ENCODE data around the gene FRMD1.
"Not testable (repeated sequence)": the region's sequence is repeated elsewhere in the genome, so short reads cannot be mapped to it uniquely, and the experiment has no call there.

FRMD1 gene

DNA sequence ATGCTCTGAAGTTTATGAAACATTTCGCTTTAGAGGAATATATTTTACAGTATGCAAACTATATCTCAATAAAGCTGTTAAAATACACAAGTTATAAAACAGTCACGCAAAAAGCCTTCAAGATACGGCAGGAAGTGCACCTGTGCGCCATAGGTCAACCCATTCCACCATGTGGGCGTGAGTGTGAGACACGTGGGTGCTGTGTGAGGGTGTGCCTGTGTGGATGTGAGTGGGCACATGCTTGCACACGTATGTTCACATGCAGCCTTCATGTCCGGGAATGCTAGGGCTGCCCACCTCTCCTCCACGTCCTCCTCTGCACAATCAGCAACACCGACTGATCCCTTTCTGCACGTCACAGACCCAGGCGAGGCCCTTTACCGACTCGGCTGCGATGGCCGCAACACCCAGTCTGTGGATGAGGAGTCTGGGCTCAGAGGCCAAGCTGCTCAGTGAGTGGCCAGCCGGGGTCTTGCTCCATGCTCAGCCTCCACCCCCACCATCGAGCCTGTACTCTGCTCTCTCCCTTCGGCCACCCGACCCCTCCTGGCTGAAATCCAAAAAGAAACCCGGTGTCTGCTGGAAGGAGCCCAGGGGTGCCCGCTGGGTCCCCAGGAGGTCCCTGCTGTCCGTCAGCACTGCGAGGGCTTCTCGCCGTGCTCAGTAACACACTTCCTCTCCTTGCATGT is 3.0 kb upstream of the FRMD1 start:
- in situ Hi-C loops (cut with HindIII; ENCODE audit: low sequenced_read_pairs) = no loop called here

DNA sequence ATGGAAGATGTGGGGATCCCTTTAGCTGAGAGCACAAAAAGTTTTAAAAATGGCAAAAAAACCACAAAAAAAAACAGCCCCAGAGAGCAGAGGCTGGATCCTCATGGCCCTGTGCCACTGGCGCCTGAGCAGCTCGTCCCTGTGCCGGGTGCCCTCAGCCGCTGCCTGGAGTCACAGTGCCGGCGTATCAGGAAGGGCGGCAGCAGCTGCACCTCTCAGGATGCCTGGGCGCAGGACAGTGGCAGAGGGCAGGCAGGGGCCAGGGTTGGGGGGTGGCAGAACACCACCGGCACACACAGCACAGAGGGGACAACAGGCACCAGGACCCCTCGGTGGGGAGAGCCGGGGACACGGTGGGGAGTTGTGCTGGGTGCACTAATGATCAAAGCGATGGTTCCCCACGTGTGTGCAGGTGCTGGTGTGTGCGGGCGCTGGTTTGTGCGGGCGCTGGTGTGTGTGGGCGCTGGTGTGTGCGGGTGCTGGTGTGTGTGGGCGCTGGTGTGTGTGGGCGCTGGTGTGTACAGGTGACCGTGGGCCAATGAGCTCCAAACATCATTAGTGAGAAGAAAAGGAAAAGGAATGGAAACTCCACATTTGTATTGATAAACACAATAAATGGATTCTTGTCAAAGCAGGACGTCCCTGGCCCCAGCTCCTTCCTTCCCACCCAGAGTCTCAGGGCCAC is 1.5 kb upstream of the FRMD1 start:
- in situ Hi-C loops (cut with HindIII; ENCODE audit: low sequenced_read_pairs) = no loop called here

DNA sequence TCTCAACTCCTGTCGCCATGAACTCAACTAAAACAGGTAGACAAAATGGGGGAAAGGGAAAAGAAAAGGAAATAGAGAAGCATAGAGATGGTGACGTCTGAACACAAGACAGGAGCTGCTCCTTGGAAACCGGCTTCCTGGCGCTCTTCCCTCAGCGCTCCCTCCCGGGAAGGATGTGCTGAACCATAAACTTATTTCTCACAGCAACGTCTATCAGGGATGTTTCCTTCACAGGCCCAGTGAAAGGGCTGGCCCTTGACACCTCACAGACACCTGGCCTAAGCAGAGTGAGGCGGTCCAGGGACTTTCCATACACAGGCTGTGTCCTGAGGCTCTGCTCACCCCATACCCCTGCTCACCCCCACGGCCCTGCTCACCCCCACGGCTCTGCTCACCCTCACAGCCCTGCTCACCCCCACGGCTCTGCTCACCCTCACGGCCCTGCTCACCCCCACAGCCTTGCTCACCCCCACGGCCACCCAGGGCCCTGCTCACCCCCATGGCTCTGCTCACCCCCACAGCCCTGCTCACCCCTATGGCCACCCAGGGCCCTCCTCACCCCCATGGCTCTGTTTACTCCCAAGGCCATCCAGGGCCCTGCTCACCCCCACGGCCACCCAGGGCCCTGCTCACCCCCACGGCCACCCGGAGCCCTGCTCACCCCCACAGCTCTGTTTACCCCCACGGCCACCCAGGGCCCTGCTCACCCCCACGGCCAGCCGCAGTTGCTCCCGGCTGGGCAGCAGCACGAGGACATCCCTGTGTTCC is 653 bp downstream of the FRMD1 start:
- in situ Hi-C loops (cut with HindIII; ENCODE audit: low sequenced_read_pairs) = no loop called here

DNA sequence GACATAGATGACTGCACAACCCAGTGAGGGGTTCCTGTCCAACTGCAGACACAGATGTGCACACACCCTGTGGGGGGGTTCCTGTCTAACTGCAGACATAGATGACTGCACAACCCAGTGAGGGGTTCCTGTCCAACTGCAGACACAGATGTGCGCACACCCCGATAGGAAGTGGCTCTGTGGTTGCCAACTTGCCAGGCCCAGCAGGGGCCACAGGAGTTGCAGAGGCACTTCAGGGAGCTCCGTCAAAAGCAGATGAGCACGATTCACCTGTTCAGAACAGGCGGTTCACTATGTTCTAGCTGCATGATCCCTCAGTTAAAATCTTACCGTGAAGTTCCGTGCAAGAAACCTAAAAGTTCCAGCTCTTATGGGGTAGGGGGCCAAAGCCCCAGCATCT is 1.6 kb downstream of the FRMD1 start:
- in situ Hi-C loops (cut with HindIII; ENCODE audit: low sequenced_read_pairs) = not testable (repeated sequence)

DNA sequence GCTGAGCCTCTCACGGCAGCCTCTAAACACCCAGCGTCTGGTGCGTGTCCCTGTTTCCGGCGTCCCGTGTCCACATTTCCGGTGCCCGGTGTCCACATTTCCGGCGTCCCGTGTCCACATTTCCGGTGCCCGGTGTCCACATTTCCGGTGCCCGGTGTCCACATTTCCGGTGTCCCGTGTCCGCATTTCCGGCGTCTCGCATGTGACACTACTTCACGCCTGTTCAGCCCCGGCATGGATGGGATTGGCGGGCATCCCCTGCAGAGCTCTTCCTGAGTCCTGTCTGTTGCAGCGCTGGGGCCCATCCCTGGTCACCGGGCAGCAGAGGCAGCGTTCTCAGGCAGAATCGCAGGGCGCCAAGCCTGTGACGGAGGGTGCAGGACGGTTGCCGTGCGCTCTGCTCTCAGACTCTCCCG is 3.2 kb downstream of the FRMD1 start:
- in situ Hi-C loops (cut with HindIII; ENCODE audit: low sequenced_read_pairs) = no loop called here

DNA sequence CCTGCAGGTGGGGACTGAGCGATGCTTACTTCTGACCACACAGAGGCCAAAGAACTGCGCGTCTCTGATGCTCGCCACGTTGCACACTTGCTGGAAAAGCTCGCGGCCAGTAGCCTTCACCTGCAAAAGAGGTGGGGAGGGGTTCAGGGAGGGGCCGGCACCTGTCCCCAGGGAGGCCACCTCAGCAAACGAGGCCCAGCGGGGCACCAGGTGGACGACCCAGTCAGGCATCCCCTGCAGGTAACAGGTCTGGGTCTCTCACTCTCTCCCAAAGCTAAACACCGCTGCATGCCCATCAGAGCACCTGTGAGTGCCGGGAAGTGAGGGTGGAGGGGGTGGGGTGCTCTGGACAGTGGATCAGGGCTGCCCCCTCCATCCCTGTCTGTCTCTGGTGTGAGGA is 3.8 kb downstream of the FRMD1 start:
- in situ Hi-C loops (cut with HindIII; ENCODE audit: low sequenced_read_pairs) = no loop called here

DNA sequence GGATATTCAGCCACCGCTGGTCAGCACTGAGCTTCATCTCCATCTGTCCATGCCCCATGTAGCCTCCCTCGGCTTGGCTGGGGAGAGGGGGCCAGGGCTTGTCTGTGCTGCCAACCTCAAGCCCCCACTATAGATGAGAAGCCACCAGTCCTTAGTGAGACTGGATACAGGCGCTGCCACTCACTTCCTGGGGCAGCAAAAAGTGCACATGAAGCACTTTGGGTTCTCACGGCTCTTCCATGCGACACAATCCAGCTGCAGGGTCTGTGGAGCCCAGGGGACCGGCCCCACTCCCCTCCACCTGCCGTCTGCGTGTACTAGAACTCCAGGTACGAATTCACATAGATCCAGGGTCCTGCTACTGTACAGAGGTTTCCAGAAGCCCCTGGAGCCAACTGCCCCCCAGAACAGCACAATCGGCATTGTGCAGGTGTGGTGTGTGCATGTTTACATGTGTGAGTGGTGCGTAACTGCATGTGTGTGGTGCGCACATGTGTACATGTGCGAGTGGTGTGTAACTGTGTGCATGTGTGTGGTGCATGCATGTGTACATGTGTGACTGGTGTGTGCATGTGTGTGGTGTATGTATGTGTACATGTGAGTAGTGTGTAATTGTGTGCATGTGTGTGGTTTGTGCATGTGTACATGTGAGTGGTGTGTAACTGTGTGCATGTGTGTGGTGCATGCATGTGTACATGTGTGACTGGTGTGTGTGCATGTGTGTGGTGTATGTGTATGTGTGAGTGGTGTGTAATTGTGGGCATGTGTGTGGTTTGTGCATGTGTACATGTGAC is 4.9 kb downstream of the FRMD1 start:
- in situ Hi-C loops (cut with HindIII; ENCODE audit: low sequenced_read_pairs) = no loop called here

DNA sequence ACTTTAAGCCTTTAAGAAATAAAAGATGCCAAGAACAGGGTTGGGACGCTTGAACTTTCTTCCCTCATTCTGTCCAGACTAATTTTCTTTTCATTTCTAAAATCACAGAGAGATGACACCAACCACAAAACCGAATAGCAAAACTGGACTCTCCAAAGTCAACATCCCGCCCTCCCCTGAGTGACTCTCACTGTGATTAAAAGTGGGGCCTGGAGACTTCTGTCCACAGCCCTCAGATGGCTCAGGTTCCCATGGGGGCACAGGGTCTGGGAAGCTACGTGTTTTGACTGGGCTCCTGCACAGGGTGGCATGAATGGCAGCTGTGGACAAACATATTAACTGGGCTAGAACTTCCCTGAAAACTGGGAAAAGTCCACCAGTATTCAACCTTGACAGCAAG is 6.3 kb downstream of the FRMD1 start:
- in situ Hi-C loops (cut with HindIII; ENCODE audit: low sequenced_read_pairs) = no loop called here

DNA sequence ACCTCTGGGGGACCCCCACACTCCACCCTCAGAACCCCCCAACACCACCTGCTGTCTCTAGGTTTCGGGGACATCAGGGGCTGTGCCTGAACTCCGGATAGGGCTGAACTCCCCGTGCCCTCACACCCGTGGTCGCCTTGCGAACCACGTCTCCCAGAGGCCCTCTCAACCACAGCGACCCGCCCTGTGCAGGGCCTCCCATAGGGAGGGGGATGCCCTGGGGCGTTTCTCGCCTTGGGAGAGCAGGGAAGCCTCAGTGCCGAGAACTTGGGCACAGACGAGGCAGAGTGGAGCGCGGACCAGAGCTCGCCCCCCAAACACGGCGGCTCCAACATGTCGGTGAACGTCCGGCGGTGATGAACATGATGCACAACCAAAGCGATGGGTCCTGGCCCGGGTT is 6.8 kb downstream of the FRMD1 start:
- in situ Hi-C loops (cut with HindIII; ENCODE audit: low sequenced_read_pairs) = no loop called here

DNA sequence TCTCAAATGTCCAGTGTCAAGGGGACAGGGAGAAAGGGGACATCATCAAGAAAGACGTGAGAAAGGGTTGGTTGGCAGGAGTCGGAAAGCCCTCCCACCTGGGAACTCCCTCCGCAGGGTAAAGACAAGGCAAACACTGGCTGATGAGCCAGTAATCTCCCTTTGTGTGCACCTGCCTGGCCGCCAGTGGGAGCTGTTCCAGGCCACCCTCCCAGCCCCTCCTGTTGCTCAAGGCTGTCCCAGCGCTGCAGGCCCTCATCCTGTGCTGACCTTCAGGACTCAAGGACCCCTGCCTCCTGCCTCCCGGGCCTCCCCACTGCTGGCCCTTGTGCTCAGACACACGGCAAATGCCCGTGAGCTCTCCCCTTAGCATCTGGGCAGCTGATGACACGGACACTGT is 7.4 kb downstream of the FRMD1 start:
- in situ Hi-C loops (cut with HindIII; ENCODE audit: low sequenced_read_pairs) = no loop called here

DNA sequence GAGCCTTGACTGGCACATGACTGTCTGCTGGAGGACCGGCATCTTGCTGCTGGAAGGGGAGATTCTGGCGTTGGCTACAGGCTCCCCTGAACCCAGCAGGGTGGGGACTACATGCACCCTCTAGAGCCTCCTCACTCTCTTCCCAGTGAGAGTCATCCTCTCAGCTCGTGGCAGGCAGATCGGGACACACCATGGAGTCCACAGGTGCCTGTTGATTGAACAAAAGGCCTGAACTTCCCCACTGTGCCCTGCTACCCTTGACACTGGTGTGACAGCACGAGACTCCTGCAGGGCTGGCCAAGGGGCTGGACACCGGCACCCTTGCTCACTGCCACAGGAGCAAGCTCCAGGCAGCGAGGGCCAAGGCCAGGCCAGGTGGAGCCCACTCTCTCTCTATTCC is 8.2 kb downstream of the FRMD1 start:
- in situ Hi-C loops (cut with HindIII; ENCODE audit: low sequenced_read_pairs) = no loop called here

DNA sequence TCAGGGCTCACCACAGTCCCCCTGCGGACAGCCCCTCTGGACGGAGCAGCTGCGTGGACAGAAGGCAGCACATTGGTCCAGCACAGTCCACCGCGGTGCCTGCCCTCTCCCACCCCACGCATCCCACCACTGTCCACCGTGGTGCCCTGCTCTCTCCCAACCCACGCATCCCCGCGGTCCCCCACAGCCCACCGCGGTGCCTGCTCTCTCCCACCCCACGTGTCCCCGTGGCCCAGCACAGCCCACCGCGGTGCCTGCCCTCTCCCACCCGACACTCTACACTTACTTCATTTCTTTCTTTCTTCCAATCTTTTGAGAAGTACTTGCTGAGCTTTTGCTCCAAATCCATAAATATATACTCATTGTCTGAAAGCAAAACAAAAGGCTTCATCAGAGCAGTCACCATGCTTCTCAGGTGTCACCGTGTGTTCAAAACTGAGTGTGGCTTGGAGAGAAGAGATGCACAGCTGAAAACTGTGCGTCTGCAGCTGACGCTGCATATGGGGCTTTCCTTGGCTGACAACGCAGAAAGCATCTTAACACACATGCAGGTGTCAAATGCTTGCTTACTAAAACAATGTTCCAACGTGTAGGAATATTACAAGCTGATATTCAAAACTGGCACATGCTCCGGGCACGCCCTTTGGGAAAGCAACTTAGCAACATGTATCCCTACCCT is 11.8 kb downstream of the FRMD1 start:
- in situ Hi-C loops (cut with HindIII; ENCODE audit: low sequenced_read_pairs) = loop anchor here (10.0 kb wide), 1 partner anchor 58 kb away; no protein-coding TSS in a partner anchor

DNA sequence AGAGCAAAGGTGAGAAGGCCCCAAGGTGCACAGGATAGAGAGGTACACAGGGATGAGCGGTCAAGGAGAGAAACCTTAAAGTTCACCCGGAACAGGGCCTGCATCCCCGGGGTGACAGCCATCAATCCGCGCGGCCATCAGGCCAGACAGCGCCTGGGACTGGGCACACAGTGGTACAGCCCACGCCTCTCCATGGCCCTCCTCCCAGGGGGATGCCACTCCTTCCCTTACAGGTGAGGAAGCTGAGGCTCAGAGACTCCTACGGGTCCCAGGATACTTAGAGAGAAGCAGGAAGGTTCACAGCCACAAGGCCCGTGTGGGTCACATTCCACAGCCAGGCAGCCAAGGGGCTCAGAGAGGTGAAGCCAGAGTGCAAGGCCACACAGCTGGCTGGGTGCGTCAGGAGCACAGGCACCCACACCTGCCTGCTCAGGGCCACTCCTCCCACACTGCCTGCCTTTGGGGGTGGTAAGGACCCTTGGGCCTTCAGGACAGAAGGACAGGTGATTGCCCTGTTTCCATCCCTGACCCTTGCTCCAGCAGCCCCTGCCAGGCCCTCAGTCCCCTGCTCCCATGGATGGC is 14.7 kb downstream of the FRMD1 start:
- in situ Hi-C loops (cut with HindIII; ENCODE audit: low sequenced_read_pairs) = loop anchor here (10.0 kb wide), 1 partner anchor 60 kb away; no protein-coding TSS in a partner anchor

DNA sequence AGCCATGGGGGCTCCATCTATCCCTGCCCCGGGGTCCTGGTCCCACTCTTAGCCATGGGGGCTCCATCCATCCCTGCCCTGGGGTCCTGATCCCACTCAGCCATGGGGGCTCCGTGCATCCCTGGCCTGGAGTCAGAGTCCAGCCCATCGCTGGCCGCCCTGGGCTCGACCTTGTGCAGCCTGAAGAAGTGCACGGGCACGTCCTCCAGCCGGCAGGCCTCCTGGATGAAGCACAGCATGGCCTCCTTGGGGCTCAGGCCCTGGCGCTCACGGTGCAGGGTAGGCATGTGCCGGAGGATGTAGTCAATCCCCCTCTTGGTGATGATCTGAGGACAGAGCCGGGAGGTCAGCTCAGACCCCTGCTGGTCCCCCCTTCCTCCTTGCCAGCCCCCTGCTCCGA is 15.6 kb downstream of the FRMD1 start:
- in situ Hi-C loops (cut with HindIII; ENCODE audit: low sequenced_read_pairs) = loop anchor here (10.0 kb wide), 1 partner anchor 61 kb away; no protein-coding TSS in a partner anchor

DNA sequence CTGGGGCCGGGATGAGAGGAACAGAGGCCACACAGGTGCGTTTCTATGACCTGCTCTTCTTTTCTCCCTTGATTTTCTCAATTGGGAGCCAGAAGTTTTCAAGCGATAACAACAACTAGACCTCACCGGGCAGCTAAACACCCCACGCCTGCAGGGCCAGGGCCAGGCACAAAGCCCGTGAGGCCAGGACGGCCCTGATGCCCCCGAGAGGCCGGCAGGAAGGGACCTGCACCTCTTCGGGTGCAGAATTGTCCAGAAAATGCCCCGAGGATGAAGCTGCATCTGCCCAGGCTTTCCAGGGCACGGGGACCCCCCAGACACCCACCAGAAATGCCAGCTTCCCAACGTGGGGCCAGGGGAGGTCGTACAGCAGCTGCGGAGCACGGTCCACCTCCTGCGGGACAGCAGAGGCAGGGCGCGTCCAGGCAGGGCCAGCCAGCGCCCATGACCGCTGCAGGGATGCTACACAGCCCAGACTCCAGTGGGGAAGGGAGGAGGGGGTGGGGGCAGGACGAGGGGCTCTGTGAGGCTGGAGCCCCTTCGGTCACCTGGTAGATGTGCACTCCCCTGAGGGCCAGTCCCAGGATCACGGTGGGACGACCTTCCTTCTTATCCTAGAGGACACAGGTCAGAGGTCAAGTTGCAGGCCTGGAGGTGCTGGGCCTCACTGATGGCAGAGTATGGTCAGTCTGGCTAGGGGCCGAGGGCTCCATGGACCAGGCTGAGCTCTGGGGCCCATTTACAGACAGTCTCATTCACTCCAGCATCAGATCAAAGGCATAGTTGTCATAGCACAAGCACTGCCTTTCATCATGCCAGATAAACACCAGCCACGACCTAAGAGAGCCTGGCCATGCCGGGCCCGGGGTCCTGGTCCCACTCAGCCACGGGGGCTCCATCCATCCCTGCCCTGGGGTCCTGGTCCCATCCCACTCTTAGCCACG is 16.4 kb downstream of the FRMD1 start:
- in situ Hi-C loops (cut with HindIII; ENCODE audit: low sequenced_read_pairs) = loop anchor here (10.0 kb wide), 1 partner anchor 62 kb away; no protein-coding TSS in a partner anchor

DNA sequence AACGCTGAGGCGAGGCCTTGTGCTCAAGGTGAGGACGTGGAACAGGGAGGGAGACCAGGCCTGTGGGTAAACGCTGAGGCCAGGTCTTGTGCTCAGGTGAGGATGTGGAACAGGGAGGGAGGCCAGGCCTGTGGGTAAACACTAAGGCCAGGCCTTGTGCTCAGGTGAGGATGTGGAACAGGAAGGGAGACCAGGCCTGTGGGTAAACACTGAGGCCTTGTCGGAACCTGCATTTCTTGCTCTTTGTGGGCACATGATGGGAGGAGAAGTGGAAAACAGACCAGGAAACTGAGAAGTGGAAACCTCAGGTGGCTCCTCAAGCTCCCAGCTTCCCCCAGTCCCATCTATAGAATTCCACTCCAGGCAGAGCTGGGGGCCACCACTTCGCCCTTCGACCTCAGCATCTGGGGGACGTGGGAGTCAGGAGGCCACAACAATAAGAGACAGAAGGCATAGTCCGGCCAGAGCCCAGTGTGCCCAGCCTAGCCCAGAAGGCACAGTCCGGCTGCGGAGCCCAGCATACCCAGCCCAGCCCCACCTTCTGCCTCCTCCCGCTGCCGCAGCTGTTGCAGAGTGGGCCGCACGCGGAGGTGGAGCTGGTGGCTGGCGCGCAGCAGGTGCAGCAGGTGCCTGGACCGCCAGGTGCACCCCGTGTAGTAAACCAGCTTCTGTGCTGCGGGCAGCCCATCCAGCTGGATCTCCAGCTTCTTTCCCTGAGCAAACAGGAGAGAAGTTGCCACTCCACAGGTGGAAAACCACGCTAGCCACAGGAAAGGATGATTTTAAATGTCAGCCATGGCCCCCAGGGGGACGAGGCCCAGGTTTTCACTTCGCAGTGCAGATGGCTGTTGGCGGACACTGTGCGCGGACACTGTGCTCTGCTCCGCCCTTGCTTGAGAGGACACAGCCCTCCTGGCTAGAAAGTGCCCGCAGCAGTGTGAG is 17.5 kb downstream of the FRMD1 start:
- in situ Hi-C loops (cut with HindIII; ENCODE audit: low sequenced_read_pairs) = loop anchor here (10.0 kb wide), 1 partner anchor 63 kb away; no protein-coding TSS in a partner anchor

DNA sequence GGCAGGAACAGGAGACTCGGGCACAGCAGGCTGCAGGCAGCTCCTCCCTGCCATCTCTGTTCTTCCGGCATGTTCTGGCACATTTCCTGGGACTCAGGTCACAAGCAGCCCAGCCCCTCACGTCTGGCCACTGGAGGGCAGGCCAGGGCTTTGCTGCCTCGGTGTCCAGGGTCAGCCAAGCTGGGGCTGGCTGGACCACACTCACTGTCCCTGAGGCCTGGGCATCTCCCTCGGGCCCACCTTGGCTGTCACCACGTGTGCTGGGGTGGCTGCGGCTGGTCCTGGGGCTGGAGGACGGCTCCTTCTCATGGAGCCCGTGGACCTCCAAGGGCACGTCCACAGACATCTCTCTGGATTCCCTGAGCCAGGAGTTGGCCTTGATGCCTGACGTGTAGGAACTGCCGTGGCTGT is 18.5 kb downstream of the FRMD1 start:
- in situ Hi-C loops (cut with HindIII; ENCODE audit: low sequenced_read_pairs) = loop anchor here (10.0 kb wide), 1 partner anchor 64 kb away; no protein-coding TSS in a partner anchor

Measured in DLD1 (cell line).